ENCODE results near the gene SPECC1L. TPM values are rescaled to one million over a fixed set of nuclear protein-coding genes. Genes with fewer than 3 reads are reported as not detected.

The SPECC1L gene
- total and polyA plus RNA-seq, 2 of the 8 experiments (the other 6 are each of a cell fraction or from before 2014, with no cell fraction given), result 15.7 to 61.6 TPM

GRCh38 chr22:24225951-24226350, 44.7 kb upstream of the SPECC1L start:
- Histone ChIP-seq H3K56ac (replicated peaks; ENCODE audit: insufficient read length, low read depth, low read length) (no peak overlapping the region), H3K9ac (replicated peaks in 1 of 4; ENCODE audit: extremely low read depth in 1 of 4, low read depth in 3 of 4, low read length in 3 of 4) (no peak overlapping the region), H3K18ac (ENCODE audit: extremely low read depth, low read length) (no peak overlapping the region), H4K5ac (ENCODE audit: insufficient read length, low read depth, low read length) (no peak overlapping the region), H3K4me1 (replicated peaks in 1 of 4; ENCODE audit: control insufficient read depth in 3 of 4, insufficient read depth in 4 of 4, low read length in 3 of 4) (peaks cover 0 to 4% (median 3%) of the 10 kb centered on the region in 4 experiments; a peak in 3 of 7 replicates), H4K91ac (replicated peaks; ENCODE audit: insufficient read length, low read length) (no peak overlapping the region), H2BK12ac (ENCODE audit: low read depth, low read length) (no peak overlapping the region), H3K9me3 (ENCODE audit: insufficient read depth in 2 of 2, low read depth in 1 of 2, low read length in 1 of 2) (no peaks in the 10 kb centered on the region), H3K27ac (ENCODE audit: low read depth, low read length) (no peak overlapping the region), H3K23ac (ENCODE audit: insufficient read length) (no peak overlapping the region), H3K4me2 (ENCODE audit: insufficient read depth in 1 of 2, low read depth in 2 of 2, low read length in 2 of 2) (no peak overlapping the region), H2BK120ac (replicated peaks; ENCODE audit: low read depth, low read length) (no peak overlapping the region), H2AK5ac (ENCODE audit: low read depth, low read length) (no peak overlapping the region), H2BK20ac (ENCODE audit: low read length) (no peak overlapping the region), H2BK5ac (ENCODE audit: low read depth, low read length) (no peak overlapping the region), H2BK15ac (ENCODE audit: low read length) (no peak overlapping the region), H3K27me3 (replicated peaks in 1 of 4; ENCODE audit: control insufficient read depth in 3 of 4, extremely low read depth in 1 of 4, insufficient read depth in 3 of 4, low read length in 3 of 4) (no peaks in the 10 kb centered on the region), H3K4ac (replicated peaks; ENCODE audit: insufficient read length, low read depth, low read length) (no peak overlapping the region), H4K8ac (ENCODE audit: extremely low read depth, insufficient read depth, low read length) (no peak overlapping the region), H3K36me3 (ENCODE audit: control insufficient read depth in 2 of 4, insufficient read depth in 4 of 4, low read length in 3 of 4) (no peaks in the 10 kb centered on the region), H2AFZ (ENCODE audit: low read length) (no peak overlapping the region), H3K4me3 (ENCODE audit: extremely low read depth in 1 of 4, insufficient read depth in 2 of 4, low read depth in 3 of 4, low read length in 4 of 4) (no peak overlapping the region), H3K23me2 (ENCODE audit: low read depth, low read length) (no peaks in the 10 kb centered on the region), H3K79me1 (ENCODE audit: low read depth, low read length) (no peaks in the 10 kb centered on the region), H3K14ac (ENCODE audit: insufficient read length) (no peak overlapping the region), H4K20me1 (replicated peaks in 1 of 2; ENCODE audit: control insufficient read depth in 1 of 2, insufficient read depth in 2 of 2, low read length in 2 of 2) (no peaks in the 10 kb centered on the region), H3K79me2 (ENCODE audit: control insufficient read depth in 1 of 2, insufficient read depth in 2 of 2, low read length in 2 of 2) (no peaks in the 10 kb centered on the region)
- FAIRE-seq (no peak), DNase-seq (ENCODE audit: low read depth in 1 of 2, low spot score in 2 of 2) (no peak)
- ChIA-PET CTCF (ENCODE audit: partially characterized antibody) (interaction anchor here (1.0 to 2.2 kb wide), 7 partner anchors 8 to 36 kb away, joined by 3 to 8 read pairs (median 4); no protein-coding TSS in a partner anchor), POLR2A (ENCODE audit: partially characterized antibody) (no interaction called here)
- no peak for TF ChIP-seq YY1 (IDR thresholded peaks at IDR 0.05; ENCODE audit: low read depth, low read length)
- no peak for TF ChIP-seq USF2 (IDR thresholded peaks at IDR 0.05; ENCODE audit: low read length)
- TF ChIP-seq RFX5 (IDR thresholded peaks at IDR 0.05; ENCODE audit: borderline replicate concordance, low read depth, low read length), result no peak
- no peak for TF ChIP-seq ZNF274 (IDR thresholded peaks at IDR 0.05; ENCODE audit: borderline replicate concordance, extremely low read depth, low read length)
- no peak for TF ChIP-seq ASH2L (IDR thresholded peaks at IDR 0.05; ENCODE audit: low read length)
- no peak for TF ChIP-seq SP2 (IDR thresholded peaks at IDR 0.05; ENCODE audit: low read length)
- no peak for TF ChIP-seq BCL11A (IDR thresholded peaks at IDR 0.05; ENCODE audit: low read depth in 2 of 2, low read length in 2 of 2)
- no peak for TF ChIP-seq RNF2 (IDR thresholded peaks at IDR 0.05; ENCODE audit: borderline replicate concordance, low read depth, low read length, missing control alignments, poor library complexity, severe bottlenecking)
- no peak for TF ChIP-seq NANOG (IDR thresholded peaks at IDR 0.05; ENCODE audit: insufficient read depth, low read depth, low read length, poor library complexity, severe bottlenecking)
- WGBS, 2 experiments (ENCODE audit: extremely low coverage in 1 of 2, insufficient coverage in 1 of 2, insufficient read length in 1 of 2, insufficient replicate concordance in 2 of 2, low coverage in 1 of 2, low lambda C conversion rate in 2 of 2, missing lambda C conversion rate in 1 of 2), result 90% methylated on average over 10 of the region's 14 CpGs; no CpG with 5 or more reads in 1 of the 2 experiments
